ENCODE measurements around the gene COX10. TPM values are rescaled to one million over a fixed set of nuclear protein-coding genes. Genes with fewer than 3 reads are reported as not detected.
A peak's percentile ranks its signal among the peaks of the same experiment; 100 is the strongest.

Gene COX10
- total RNA-seq, 4 donors from 2014 or later, result 23.9 to 90.9 (median 64.4) TPM

DNA sequence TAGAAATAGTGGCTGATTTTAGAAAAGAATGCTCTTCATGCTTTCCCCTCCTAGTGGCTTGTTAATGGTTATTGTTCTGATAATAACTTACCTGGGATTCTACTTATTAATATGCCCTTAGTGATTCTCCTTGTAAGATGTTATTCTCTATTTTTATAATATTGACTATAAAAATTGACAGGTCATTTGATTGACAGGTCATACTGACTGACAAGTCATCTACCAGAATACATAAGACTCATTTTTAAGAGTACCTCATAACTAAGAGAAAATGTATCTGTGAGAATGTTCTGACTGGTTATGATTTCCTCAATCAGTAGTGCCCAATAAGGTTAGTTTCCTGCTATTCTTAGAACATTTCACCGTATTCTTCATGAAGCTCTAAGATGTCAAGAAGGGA, 8.6 kb upstream of the COX10 start:
- H3K9me3 ChIP-seq, result no peaks in the 10 kb centered on the region
- H3K27me3 ChIP-seq, result no peaks in the 10 kb centered on the region
- H3K4me3 ChIP-seq, result no peak overlapping the region
- TF ChIP-seq, protein P1, sequence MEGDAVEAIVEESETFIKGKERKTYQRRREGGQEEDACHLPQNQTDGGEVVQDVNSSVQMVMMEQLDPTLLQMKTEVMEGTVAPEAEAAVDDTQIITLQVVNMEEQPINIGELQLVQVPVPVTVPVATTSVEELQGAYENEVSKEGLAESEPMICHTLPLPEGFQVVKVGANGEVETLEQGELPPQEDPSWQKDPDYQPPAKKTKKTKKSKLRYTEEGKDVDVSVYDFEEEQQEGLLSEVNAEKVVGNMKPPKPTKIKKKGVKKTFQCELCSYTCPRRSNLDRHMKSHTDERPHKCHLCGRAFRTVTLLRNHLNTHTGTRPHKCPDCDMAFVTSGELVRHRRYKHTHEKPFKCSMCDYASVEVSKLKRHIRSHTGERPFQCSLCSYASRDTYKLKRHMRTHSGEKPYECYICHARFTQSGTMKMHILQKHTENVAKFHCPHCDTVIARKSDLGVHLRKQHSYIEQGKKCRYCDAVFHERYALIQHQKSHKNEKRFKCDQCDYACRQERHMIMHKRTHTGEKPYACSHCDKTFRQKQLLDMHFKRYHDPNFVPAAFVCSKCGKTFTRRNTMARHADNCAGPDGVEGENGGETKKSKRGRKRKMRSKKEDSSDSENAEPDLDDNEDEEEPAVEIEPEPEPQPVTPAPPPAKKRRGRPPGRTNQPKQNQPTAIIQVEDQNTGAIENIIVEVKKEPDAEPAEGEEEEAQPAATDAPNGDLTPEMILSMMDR (IDR thresholded peaks at IDR 0.05), result no peak
- no peak for TF ChIP-seq POLR2A (IDR thresholded peaks at IDR 0.05)
- H3K4me1 ChIP-seq, result no peaks in the 10 kb centered on the region
- no peak overlapping the region for H3K27ac ChIP-seq
- no peaks in the 10 kb centered on the region for H3K36me3 ChIP-seq
- DNase-seq, result no peak

DNA sequence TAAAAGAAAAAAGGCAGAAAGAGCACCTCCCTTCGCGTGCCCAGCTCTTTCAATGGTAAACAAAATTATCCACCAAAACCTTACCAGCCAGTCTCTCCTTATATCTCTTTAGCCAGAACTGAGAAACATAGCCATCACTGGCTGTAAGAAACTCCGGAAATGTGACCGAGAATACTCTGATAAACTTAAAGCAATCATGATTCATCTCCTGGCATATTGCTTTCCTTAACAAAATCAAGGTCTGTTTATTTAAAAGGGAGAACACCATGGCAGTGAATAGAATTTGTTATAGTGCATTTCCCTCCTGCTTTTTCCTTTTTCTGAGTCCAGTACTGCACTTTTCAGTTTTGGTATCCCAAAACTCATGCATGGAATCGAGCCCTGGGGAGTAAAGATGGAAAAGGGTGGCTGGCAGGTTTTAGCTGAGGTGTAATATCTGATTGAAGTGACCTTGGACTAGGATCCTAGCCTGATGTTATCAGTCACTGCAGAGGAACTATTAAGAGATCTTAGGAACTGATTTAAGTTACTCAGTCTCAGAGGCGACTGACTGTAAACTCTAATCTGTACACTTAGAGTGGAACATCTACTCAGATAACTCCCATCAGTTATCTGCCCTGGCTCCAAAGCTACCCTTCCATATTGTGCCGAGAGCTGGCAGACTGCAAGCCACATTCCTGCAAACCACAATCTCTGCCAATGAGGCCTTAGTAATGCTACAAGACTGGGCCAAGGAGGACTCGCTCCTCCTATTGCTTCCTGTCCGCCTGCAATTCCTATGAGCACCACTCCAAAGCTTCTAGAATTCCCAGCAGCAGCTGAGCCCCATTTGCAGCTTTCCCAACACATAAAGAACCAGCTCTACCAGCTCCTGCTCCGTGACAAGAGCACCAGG, 7.4 kb upstream of the COX10 start:
- Histone ChIP-seq H3K27ac (no peak overlapping the region), H3K27me3 (no peaks in the 10 kb centered on the region), H3K9me3 (no peaks in the 10 kb centered on the region), H3K4me1 (no peaks in the 10 kb centered on the region), H3K4me3 (no peak overlapping the region), H3K36me3 (no peaks in the 10 kb centered on the region)
- no peak for DNase-seq
- TF ChIP-seq POLR2A (IDR thresholded peaks at IDR 0.05), result no peak
- TF ChIP-seq, protein P1 (IDR thresholded peaks at IDR 0.05), result no peak

DNA sequence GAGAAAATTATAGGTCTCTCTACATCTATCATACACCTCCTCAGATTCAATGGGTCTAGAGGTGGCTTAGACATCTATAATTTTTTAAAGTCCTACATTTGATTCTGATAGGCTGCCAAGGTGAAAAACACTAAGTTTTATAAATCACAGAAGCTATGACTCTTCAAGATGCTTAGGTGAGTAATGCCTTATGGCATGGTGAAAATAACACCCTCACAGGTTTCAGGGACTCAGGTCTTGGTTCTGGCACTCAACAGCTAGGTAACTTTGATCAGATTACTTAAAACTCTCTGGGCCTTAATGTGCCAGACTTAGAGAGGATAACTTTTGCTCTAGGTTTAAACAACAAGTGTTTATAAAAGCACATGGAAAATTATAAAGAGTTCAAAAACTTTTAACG, 2.0 kb upstream of the COX10 start:
- H3K36me3 ChIP-seq, result no peaks in the 10 kb centered on the region
- no peak overlapping the region for H3K4me3 ChIP-seq
- H3K27ac ChIP-seq, result no peak overlapping the region
- H3K27me3 ChIP-seq, result no peaks in the 10 kb centered on the region
- TF ChIP-seq, protein P1 (IDR thresholded peaks at IDR 0.05), result no peak
- no peak for TF ChIP-seq POLR2A (IDR thresholded peaks at IDR 0.05)
- peaks cover 0 to 26% (median 6%) of the 10 kb centered on the region in 4 donors for H3K4me1 ChIP-seq
- no peak for DNase-seq
- no peaks in the 10 kb centered on the region for H3K9me3 ChIP-seq

DNA sequence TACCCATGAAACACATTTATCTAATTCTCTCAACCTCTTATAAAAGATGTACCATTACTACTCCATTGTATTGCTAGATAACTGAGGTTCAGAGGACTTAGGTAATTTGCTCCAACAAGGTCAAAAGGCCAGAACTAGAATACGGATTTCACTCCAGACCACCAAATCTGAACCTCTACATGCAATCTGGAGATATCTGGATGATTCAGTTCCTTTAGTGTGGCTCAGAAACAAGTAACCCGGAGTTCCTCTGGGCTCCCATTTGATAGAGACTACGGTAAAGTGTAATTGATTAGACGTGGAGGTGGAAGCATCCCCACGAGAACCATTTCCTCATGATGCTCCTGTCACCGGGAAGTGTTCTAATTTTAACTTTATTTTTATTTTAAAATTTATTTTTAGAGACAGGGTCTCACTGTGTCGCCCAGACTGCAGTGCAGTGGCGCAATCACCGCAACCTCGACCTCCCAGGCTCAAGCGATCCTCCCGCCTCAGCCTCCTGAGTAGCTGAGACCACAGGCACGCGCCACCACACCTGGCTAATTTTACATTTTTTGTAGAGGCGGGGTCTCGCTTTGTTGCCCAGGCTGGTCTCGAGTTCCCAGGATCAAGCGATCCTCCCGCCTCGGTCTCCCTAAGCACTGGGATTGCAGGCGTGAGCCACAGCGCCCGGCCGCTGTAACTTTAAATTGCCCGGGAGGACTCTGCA, 608 bp upstream of the COX10 start:
- no peaks in the 10 kb centered on the region for H3K36me3 ChIP-seq
- H3K27ac ChIP-seq, result peak overlapping the region; percentile 80 to 88 (median 82)
- TF ChIP-seq POLR2A (IDR thresholded peaks at IDR 0.05), result no peak
- TF ChIP-seq, protein P1 (IDR thresholded peaks at IDR 0.05), result no peak

DNA sequence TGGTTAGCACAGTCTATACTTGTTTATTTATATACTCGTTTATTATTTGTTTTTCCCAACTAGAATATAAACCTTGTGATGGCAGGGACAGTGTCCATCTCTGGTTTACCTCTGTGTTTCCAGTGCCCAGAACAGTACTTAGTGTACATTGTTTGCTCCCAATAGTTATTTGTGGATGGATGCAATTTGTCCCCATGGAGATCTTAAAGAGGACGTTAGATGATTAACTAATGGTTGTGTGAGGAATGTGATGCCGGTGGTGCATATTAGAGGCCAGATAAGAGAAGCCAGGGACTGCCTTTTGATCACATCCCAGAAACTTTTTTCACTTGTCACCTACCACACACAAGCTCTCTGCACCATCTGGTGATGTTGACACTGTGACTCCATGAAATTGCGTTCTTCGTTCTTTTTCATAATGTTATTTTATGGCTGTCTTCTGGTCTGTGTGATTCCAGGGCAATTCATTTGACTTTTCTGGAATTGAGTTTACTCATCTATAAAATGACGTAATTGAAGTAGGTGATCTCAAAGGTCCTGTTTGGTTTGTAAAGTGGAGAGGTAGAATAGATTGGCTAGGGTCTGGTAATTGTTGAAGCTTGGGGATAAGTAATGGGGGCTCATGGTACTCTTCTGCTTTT, 1.2 kb downstream of the COX10 start:
- H3K27me3 ChIP-seq, result no peaks in the 10 kb centered on the region
- H3K36me3 ChIP-seq, result peaks cover 0 to 2% (median 0%) of the 10 kb centered on the region in 3 donors
- H3K9me3 ChIP-seq, result no peaks in the 10 kb centered on the region
- H3K4me3 ChIP-seq, result peak overlapping the region; percentile 79 to 97 (median 92)
- no peak for DNase-seq
- H3K27ac ChIP-seq, result peak overlapping the region in 3 of 4 donors; percentile 82 to 88 (median 83)
- TF ChIP-seq POLR2A (IDR thresholded peaks at IDR 0.05), result no peak
- TF ChIP-seq, protein P1 (IDR thresholded peaks at IDR 0.05), result no peak
- peaks cover 0 to 26% (median 6%) of the 10 kb centered on the region in 4 donors for H3K4me1 ChIP-seq

More for the DNA sequence above, 608 bp upstream of the COX10 start:
- Histone ChIP-seq H3K9me3 (no peaks in the 10 kb centered on the region), H3K27me3 (no peaks in the 10 kb centered on the region), H3K4me3 (peak overlapping the region; percentile 79 to 97 (median 92)), H3K4me1 (peaks cover 0 to 26% (median 6%) of the 10 kb centered on the region in 4 donors)
- no peak for DNase-seq
